NCI-H345 treated with DMSO at 0.1 percent for 48 hours (cell line): ENCODE results near the gene MALSU1.
"Not testable (repeated sequence)": the region's sequence is repeated elsewhere in the genome, so short reads cannot be mapped to it uniquely, and the experiment has no call there.

Experiments
- DNase-seq: peaks from one replicate; lab custom pipeline; 2025; ENCODE audit not compliant: unreplicated experiment; lab: John Stamatoyannopoulos, UW

Gene MALSU1

DNA sequence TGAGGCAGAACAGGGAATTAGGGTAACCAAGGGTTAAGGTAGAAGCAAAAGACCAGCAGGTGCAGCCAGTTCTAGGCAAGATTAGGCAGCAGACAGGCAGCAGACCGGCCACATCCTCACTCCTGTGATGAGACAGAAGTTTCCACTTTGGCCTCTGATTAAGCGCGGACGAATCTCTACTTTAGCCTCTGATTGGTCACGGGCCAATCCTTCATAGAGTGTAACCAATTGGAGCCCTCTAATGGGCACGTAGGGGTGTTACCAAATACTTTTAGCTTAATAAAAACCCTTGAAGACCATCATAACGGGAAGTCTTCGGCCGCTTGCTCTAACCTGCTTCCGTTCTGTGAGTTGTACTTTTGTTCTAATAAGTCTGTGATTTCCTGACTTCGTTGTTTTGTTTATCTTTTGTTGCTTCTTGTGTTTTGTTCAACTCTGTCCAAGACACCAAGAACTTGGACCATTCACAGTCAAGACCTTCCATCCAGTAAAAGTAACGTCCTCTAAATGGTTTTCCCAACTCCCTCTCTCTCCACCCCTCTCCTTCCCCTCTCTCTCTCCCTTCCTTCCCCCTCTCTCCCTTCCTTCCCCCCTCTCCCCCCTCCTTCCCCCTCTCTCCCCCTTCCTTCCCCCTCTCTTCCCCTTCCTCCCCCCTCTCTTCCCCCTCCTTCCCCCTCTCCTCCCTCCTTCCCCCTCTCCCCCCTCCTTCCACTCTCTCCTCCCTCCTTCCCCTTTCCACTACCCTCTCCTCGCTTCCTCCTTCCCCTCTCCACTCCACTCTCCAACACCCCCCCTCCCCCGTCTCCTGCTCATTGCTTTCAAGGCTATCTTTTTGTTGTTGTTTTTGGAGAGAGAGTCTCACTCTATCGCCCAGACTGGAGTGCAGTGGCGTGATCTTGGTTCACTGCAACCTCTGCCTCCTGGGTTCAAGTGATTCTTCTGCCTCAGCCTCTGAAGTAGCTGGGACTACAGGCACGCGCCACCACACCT lies 13.2 kb upstream of the MALSU1 start:
- no peak for DNase-seq

DNA sequence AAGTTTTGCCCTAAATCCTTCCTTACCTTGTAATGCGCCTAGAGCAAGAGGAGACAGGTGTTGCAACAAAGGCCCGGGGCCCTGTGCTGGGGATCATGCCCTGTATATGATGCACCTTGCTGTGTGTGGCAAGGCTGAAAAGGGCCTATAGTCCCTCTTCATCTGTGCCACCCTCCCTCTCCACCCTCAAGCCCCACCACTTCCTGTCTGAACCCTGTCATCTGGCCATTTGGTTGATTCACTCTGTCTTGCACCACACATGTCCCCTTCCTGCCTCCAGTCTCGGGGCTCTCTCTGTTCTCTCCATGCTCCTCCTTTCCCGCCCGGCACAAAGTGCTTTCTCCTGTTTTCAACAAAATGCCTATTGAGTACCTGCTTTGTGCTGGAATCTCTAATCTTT lies 11.5 kb upstream of the MALSU1 start:
- DNase-seq = no peak

DNA sequence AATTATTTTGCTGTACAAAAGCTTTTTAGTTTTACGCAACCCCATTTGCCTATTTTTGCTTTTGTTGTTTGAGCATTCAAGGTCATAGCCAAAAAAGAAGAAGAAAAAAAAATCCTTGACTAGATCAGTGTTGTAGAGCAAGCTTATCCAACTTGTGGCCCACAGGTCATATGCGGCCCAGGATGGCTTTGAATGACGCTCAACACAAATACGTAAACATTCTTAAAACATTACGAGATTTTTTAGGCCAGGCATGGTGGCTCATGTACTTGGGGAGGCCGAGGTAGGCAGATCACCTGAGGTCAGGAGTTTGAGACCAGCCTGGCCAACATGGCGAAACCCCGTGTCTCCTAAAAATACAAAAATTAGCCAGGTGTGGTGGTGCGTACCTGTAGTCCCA lies 8.1 kb upstream of the MALSU1 start:
- no peak for DNase-seq

DNA sequence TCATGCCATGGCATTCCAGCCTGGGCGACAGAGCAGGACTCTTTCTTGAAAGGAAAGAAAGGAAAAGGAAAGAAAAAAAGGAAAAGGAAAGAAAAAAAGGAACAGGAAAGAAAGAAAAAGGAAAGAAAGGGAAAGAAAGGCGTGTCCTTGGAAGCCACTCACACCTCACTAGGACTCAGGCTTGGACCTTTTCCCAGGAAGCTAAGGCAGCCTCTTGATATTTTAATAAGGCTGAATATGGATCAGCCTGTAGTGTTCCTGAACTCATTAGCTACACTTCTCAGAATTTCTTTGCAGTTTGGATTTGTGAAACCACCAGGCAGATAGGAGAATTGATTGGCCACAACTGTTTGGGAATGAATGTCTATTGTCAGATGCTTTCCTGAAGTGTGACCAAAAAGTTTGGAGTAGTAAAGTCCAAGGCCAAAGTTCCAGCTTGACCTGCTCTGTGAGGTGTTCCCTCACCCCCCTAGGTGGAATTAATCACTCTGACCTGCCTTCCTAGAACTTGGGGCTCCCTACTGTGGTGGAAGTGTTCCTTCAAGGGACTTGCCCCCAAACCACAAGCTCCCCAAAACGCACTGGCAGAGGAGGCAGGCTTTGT lies 7.1 kb upstream of the MALSU1 start:
- no peak for DNase-seq

DNA sequence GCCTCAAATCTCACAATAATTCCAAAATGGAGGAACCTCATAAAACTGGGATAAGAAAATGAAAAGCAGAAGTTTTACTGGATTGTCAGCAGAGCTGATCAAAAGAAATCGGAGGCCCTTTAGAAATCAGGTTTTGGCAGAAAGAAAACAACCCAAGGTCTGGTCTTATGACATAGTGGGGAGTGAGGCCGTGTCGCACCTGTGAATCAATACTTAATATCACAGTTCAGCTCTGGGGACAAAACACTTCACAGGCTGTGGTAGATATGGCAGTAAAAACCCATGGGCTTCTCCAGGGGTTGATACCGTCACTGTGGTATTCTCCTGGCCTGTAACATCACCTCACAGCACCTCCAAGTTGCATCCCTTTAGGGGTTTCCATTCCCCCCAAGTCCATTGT lies 6.5 kb upstream of the MALSU1 start:
- no peak for DNase-seq

DNA sequence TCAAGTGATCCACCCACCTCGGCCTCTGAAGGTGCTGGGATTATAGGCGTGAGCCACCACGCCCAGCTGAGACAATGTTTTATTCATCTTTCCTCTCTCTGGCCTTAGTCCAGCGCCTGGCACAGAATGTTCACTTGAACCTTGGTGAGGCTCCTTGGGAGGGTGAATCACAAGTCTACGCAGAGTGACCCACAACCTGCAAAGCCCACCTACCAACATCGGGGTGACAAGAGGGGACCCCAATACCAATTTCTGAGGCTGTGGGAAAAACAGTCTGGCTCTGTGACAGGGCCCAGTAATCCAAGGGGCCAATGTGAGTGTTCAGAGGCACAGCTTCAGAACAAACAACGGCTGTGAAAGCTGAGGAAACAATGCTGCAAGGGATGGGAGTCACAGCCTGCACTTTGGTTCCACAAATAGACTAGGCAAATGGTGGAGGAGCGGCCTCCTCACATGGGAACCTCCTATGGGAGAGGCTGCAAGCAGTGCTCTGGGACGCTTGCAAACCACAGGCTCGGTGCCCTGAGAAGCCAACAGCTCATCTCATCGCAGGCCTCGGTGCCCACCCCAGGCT lies 5.6 kb upstream of the MALSU1 start:
- DNase-seq = no peak

DNA sequence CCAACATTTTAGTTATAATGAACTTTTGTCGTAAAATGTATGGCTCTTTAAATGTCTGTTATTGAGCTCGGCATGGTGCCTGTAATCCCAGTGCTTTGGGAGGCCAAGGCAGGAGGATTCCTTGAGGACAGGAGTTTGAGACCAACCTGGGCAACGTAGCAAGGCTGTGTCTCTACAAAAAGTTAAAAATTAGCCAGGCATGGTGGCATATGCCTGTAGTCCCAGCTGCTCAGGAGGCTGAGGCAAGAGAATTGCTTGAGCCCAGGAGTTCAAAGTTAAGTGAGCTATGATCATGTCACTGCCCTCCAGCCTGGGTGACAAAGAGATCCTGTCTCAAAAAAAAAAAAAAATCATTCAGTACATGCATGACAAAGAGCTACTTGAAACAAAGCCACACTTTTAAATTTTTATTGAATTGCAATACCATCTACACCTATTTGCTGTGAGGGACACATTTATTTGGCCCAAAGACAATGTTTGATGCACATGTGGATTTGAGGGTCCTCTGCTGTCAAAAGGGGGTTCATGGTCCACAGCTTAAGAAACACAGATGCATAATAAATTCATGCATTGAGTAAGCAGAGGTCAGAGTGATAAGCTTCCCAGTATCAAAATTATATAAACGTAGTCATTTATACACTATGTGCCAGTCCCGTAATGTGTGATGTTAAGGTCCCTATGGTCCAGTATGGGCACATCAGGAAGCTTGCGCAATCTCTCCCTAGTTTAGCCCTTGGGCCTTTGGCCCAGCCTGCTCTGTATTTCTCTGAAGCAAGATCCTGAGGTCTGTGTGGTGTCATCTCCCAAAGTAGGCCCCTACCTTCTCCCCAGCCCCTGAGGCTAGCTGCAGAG lies 4.4 kb upstream of the MALSU1 start:
- DNase-seq = no peak

DNA sequence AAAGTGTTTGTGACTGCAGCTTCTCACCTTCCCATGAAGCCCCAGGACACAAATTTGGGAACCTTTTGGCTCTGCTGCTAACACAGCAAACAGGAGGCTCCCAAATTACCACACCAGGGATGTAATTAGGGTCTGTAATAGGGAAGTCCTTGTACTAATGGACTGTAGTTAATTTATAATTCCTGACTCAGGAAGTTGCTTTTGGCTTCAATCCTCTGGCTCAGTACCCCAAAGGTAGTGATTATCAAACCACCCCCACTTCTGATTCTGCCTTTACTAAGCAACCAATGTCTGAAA lies 3.8 kb upstream of the MALSU1 start:
- DNase-seq = no peak

DNA sequence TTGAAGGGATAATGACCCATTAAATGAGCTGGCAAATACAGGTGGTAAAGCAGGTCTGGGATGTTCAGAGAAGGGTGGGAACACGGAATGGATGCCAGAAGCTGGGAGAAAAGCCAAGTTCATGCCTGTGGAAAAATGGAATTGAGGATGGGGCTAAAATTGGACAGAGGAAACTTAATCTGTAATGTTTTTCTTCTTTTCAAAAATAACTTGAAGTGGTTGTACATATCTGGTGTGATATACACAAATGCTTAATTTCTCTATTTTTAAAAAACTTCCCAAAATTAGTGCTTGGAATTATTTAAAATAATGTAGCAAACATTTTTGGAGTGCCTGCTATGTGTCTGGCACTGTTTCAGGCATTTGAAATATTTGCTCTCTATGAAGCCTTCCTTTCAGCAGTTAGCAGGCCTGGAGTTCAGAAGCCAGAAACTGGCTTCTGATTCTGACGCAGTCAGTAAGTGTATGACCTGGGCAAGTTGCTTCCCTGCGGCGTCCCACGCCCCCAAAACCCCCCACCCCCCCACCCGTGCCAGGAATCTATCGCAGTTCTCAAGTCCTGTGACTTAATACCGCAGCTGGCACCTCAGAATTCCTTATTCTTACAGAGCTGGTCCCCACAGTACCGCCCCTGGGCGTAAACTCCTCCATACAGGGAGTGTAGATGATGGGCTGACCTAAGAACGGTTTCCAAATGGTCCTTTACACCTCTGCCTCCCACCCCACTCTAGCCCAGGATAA lies 828 bp upstream of the MALSU1 start:
- no peak for DNase-seq

DNA sequence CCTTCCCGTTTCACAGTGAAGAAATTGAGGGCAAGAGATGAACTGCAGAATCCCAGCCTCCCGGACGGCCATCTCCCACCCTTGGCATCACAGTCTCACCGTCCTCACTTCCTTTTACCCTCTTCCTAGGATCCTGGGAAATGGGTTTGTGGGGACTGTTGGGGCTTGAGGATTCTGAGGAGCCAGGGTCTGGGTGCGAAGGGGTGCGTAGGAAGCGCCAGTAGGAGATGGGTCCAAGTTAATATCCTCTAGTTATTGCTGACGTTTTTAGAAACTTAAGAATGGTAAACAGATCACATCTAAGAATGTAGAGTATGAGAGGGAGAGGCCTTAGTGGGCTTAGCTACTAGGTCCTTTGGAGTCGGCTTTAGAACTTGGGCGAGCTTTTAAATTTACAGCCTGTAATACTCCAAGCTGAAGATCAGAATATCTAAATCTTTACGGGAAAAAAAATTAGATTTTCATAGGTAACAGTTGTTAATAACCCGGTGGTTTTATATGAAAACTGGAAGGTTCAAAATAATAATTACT lies 696 bp downstream of the MALSU1 start:
- no peak for DNase-seq

DNA sequence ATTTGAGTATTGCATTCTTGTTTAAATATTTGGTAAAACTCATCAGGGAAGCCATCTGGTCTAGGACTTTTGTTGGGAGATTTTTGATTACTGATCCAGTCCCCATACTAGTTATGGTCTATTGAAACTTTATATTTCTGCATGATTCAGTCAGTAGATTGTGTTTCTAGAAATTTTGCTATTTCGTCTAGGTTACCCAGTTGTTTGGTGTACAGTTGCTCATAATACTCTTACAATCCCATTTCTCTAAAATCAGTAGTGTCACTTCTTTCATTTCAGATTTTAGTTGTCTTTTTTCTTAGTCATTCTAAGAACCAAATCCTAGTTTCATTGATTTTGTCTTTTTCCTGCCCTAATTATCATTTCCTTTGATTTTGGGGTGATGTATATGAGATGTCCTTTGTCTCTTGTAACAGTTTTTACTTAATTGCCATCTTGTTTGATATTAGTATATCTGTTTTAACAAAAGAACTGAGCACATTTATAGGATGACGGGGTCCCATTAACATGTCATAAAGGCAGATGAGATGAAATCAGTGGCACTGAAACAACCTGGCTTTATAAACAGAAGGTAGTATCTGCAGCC lies 7.9 kb downstream of the MALSU1 start:
- no peak for DNase-seq

DNA sequence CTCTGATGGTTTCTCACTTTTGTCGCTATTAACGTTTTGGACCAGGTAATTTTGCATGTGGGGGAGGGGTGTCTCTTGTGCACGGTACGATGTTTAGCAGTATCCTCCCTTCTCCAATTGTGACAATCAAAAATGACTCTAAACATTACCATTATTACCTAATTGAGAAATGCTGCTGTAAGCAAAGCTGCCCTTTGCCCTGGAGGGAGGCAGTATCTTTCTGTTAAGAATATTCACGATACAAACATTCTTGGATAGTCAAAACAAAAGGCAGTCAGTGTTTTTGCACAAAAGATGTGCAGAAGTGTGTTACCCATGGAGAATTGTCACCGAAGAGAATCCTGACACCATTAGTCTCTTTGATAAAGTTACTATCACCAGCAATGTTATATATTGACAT lies 9.6 kb downstream of the MALSU1 start:
- no peak for DNase-seq

DNA sequence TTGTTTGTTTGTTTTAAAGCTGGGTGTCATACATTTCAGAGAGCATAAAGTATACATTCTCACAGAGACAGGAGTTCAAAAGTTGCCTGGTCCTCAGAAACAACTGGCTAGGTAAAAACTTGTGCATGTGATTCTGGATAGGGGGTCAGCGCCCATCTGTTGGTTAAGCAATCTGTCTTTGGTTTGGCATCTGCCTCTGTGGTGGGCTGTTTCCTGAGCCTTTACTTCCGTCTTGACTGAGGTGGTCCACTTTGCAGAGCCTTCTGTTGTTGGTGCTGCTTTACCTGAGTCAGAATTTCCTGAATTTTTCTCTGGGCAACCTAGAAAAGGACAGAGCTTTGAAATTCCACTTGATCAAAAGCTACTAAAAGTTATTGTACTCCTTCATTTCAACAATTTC lies 13.0 kb downstream of the MALSU1 start:
- DNase-seq = not testable (repeated sequence)

DNA sequence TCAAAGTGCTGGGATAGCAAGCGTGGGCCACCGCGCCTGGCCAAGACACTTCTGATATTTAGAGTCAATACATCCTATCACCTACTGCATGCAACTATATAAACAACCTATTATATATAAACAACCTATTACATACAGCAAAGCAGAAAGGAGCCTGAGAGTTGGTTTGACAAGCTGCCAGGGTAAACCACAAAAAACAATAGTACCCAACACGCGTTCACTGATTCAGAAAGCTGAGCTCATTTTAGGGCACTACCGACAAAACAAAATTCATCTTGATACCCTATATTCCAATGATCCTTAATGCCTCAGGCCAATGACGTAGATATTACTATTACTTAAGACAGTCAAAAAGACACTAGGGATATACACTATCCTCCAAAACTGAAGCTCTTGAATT lies 16.2 kb downstream of the MALSU1 start:
- no peak for DNase-seq

DNA sequence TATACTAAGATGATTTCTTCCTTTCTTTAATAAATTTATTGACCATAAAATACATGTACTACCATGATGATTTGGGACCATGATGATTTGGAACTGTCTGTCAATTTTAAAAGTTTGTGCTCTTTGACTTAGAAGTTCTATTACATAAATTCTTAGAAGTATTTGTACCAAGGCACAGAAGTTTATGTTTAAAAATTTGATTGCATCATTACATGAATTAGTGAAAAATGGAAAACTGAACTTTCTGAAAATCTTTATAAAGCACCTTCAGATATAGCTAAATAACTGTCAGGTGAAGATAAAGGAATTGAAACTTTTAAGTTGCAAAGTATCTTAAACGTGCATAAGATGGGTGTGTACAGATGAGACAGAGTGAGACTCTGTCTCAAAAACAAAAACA lies 32.0 kb downstream of the MALSU1 start:
- no peak for DNase-seq

DNA sequence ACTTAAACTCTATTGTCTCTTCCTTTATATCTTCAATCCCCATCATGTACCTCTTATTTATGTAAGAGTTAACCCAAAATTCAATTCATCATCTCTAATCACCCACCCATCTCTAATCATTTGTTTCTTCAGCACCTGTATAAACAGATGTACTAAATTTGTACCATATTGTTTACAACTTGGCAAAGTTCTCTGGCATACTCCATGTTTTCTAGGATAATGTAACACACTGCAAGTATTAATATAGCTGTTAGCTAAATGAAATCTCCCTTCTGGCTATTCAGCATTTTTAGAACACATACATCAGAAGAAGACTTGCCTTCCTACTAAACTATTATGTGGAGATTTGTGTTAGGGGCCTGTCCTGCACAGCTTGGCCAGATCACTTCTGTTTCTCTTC lies 33.1 kb downstream of the MALSU1 start:
- DNase-seq = no peak

DNA sequence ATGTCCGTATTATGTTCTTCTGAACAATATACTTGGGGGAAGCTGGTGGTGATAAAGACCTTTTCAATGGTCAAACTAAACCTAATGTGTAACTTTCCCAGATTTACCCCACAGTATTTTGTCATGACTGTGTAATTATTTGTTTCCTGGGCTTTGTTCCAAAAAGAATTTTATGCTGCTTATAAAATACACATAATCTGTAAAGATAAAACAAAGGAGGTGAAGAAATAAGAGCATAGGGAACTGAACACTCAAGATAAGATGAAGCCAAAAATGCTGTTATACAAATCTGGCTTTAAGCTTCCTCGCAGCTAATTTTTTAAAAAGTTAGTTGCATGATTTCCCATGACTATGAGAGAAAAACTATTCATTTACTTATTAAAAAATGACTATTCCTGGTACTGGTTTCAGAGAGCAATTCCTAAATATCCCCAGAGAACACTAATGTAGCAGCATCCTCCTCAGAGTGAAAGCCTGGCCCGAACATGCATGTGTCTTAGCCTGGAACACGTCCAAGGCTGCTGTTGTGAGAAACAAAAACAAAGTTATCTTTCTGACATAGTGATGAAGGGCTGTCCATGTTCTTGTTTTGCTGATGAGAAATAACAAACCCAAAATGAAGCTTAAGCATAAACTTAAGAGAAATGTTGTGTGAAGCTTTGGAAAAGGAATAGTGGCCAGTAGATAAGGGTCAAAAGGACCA lies 33.9 kb downstream of the MALSU1 start:
- DNase-seq = no peak

DNA sequence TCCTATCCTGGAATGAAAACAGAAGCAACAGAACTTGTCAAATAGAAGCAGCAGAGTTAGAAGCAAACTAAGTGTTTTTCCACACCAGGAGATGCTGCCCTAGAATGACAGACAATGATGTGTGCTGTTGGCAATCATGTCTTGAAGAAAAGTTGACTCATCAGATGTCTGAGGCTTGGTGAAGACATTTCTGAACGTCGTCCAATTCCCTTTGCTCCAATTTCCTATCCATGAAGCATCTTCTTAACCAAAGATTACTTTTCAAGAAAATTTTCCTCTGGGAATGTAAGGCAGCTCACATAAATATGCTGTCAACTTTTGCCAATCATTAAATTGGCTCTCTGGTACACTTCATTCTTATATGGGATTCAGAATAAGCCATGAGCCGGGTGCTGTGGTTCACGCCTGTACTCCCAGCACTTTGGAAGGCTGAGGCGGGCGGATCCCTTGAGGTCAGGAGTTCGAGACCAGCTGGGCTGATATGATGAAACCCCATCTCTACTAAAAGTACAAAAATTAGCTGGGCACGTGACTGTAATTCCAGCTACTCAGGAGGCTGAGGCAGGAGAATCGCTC lies 34.6 kb downstream of the MALSU1 start:
- DNase-seq = no peak

DNA sequence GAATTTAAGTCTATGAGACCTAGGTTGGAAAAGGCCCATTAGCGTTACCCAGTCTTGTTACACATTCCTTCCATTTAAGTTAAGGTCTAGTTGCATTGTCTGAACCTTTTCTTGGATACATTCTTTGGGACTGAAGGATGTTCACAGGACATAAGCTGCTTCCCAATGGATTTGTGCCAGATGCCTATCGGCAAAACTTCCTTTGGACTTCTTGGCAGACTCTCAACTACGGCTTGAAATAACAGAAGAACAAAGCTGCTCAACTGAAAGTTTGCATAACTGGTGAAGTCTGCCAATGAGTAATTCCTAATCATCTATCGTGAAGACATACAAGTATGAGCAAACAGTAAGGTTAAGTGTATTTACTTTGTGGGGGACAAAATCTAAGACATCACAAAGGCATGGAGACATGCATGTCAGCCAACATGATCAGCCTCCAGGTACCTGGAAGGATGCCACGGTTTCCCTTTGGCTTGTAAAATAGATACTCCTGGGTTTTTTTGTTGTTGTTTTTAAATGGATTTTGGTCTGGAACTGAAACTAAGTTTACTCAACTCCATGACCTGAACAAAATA lies 35.4 kb downstream of the MALSU1 start:
- DNase-seq = no peak
